Progenitor cell of endocrine pancreas (in vitro differentiated cells): ENCODE results near the gene FANCC. TPM values are rescaled to one million over a fixed set of nuclear protein-coding genes. Genes with fewer than 3 reads are reported as not detected.
"Not testable (repeated sequence)": the region's sequence is repeated elsewhere in the genome, so short reads cannot be mapped to it uniquely, and the experiment has no call there.

Experiments
- DNase-seq: peaks from one replicate; pipeline ENCODE4 v3.0.0; 2021; ENCODE audit warnings: low spot score; ENCODE audit not compliant: unreplicated experiment
- H3K27ac Mint-ChIP-seq: 2 replicates; pipeline ENCODE4 v1.8.0; 2021; ENCODE audit warnings: mild to moderate bottlenecking, moderate library complexity, mixed read lengths
- H3K27me3 Mint-ChIP-seq: 2 replicates; pipeline ENCODE4 v1.8.0; 2021; ENCODE audit warnings: mixed read lengths
- H3K36me3 Mint-ChIP-seq: 2 replicates; pipeline ENCODE4 v1.8.0; 2022; ENCODE audit warnings: mixed read lengths; ENCODE audit not compliant: insufficient read depth
- H3K4me1 Mint-ChIP-seq: 2 replicates; pipeline ENCODE4 v1.8.0; 2021; ENCODE audit warnings: low read depth, mixed read lengths
- H3K4me3 Mint-ChIP-seq: 2 replicates; pipeline ENCODE4 v1.8.0; 2021; ENCODE audit warnings: low read depth, mild to moderate bottlenecking, moderate library complexity, mixed read lengths
- H3K9me3 Mint-ChIP-seq: 2 replicates; pipeline ENCODE4 v1.8.0; 2021; ENCODE audit warnings: low read depth, mixed read lengths
- total RNA-seq: library from RNA; stranded (reverse); gene quantifications from 2 replicates; pipeline ENCODE4 v1.2.1, GENCODE V29; 2021
- TF ChIP-seq, protein P1 (sequence below): fragments of 200-600 bp; sonication (generic); IDR thresholded peaks from one replicate; pipeline ENCODE4 v1.5.0; 2021; ENCODE audit warnings: antibody characterized with exemption, mild to moderate bottlenecking; ENCODE audit not compliant: unreplicated experiment

The FANCC gene
- total RNA-seq, 1 donor from 2014 or later: 28.9 TPM

DNA sequence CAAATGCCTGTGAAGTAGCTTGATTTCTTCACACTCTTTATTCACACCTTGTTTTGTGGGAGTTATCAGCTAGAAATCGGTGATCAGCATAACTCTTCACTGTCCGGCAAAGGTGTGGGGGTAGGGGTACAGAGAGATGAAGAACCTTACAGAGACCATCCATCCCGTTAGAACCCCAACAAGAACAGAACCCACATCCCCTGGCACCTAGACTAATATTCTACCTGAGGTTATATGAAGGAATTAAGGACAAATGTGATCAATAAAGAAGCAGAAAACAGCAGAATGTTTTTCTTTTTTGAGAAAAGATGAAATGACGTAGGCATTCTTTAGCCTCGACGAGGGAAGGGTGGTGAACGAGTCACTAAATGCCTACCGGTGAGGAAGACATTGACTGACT is 44.7 kb downstream of the FANCC start:
- H3K36me3 Mint-ChIP-seq: peaks cover 5% of the 10 kb centered on the region
- peaks cover 28% of the 10 kb centered on the region for H3K4me1 Mint-ChIP-seq
- no peak overlapping the region for H3K4me3 Mint-ChIP-seq
- TF ChIP-seq, protein P1, sequence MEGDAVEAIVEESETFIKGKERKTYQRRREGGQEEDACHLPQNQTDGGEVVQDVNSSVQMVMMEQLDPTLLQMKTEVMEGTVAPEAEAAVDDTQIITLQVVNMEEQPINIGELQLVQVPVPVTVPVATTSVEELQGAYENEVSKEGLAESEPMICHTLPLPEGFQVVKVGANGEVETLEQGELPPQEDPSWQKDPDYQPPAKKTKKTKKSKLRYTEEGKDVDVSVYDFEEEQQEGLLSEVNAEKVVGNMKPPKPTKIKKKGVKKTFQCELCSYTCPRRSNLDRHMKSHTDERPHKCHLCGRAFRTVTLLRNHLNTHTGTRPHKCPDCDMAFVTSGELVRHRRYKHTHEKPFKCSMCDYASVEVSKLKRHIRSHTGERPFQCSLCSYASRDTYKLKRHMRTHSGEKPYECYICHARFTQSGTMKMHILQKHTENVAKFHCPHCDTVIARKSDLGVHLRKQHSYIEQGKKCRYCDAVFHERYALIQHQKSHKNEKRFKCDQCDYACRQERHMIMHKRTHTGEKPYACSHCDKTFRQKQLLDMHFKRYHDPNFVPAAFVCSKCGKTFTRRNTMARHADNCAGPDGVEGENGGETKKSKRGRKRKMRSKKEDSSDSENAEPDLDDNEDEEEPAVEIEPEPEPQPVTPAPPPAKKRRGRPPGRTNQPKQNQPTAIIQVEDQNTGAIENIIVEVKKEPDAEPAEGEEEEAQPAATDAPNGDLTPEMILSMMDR: no peak
- no peak overlapping the region for H3K27ac Mint-ChIP-seq
- peaks cover 3% of the 10 kb centered on the region for H3K9me3 Mint-ChIP-seq
- DNase-seq: no peak
- H3K27me3 Mint-ChIP-seq: no peaks in the 10 kb centered on the region

DNA sequence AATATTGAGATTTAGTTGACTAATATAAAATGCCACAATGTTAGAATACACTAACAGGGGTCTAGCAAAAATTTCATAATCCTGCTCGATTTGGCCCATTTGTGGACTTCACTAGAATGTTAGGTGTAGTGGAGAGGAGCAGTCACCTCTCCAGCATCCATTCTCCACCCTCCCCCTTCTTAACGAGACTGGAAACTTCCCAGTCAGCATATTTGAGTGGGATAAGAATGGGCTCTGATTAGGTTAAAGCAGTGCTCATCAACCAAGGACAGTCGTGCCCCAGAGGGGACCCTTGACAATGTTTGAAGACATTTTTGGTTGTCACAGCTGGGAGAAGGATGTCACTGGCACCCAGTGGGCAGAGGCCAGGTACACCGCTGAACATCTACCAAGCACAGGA is 46.7 kb downstream of the FANCC start:
- no peaks in the 10 kb centered on the region for H3K27me3 Mint-ChIP-seq
- peak overlapping the region; percentile 92 for H3K27ac Mint-ChIP-seq

DNA sequence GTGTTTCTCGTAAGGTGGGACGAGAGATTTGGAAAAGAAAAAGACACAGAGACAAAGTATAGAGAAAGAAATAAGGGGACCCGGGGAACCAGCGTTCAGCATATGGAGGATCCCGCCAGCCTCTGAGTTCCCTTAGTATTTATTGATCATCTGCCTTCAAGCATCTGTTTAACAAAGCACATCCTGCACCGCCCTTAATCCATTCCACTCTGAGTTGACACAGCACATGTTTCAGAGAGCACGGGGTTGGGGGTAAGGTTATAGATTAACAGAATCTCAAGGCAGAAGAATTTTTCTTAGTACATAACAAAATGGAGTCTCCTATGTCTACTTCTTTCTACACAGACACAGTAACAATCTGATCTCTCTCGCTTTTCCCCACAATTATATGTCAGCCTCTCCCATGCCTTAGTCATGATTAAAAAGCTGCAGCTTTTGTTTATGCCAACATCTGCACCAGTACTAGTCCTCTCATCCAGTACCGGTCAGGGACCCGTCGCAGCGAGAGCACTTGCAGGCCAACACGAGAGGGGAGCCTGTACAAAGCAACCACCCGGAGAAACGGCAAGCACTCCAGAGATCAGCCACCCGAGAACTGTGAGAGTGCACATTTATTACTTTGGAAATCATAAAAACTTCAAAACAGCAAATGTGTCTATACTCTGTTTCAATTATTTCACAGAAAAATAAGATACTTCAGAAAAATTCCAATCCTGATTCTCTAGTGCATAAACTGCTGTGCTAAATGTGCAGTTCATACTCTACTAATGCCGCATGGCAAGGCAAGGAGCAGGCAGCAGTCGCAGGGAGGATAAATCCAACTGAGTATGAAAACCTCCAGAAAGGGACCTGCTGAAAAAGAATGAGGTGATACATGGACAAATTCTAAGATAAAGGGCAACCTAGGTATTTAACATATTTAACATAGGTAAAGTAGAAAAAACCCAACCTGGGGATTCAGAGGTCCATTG is 47.4 kb downstream of the FANCC start:
- Mint-ChIP-seq H3K4me1 (peaks cover 46% of the 10 kb centered on the region), H3K27ac (peak overlapping the region; percentile 98), H3K4me3 (peak overlapping the region; percentile 59)
- peak; percentile 24 for DNase-seq
- not testable (repeated sequence) for H3K9me3 Mint-ChIP-seq, H3K36me3 Mint-ChIP-seq, H3K27me3 Mint-ChIP-seq

More for the DNA sequence above, 46.7 kb downstream of the FANCC start:
- TF ChIP-seq, protein P1: no peak
- peaks cover 3% of the 10 kb centered on the region for H3K9me3 Mint-ChIP-seq
- H3K4me1 Mint-ChIP-seq: peaks cover 39% of the 10 kb centered on the region
- H3K4me3 Mint-ChIP-seq: no peak overlapping the region
- no peak for DNase-seq
- peaks cover 5% of the 10 kb centered on the region for H3K36me3 Mint-ChIP-seq

DNA sequence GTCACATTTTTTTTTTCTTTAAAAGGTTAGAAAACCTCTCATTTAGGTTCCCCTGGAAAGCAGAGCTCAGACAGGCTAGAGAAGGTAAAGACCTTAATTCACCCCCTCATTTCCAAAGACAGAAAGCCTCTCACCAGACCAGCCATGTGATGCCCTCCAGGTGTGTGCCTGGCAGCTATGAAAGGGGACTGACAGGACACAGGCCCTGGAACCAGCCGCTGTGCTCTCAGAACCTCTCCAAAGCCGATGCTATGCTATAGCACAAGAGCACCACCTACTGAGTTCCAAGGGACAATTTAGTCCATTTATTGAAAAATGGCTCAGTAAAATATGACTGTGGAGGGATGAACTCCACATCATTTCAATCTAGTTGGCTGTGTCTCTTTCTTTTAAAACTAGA is 48.8 kb downstream of the FANCC start:
- Mint-ChIP-seq H3K4me1 (peaks cover 57% of the 10 kb centered on the region), H3K9me3 (peaks cover 3% of the 10 kb centered on the region), H3K27ac (peak overlapping the region; percentile 85), H3K4me3 (no peak overlapping the region), H3K27me3 (no peaks in the 10 kb centered on the region), H3K36me3 (peaks cover 3% of the 10 kb centered on the region)
- TF ChIP-seq, protein P1: peak; percentile 42
- DNase-seq: no peak

DNA sequence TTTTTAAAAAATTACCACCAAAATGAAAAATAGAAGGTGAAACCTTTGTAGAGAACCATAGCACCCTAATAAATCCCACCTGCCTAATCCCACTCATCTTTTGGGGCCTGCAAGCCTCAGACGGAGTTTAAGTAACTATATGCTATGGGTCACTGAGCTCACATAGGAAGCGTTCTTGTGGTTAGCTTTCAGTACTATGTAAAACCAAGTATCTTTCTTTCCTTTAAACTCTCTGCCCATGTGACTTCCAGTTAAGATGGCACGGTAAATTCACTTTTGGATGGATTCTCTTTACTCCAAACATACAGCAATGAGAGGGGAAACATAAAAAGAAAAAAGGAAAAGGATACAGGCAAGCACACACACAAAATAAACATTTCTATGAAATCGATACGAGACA is 50.9 kb downstream of the FANCC start:
- peaks cover 57% of the 10 kb centered on the region for H3K4me1 Mint-ChIP-seq
- H3K36me3 Mint-ChIP-seq: peaks cover 3% of the 10 kb centered on the region
- peaks cover 3% of the 10 kb centered on the region for H3K9me3 Mint-ChIP-seq
- TF ChIP-seq, protein P1: no peak
- no peaks in the 10 kb centered on the region for H3K27me3 Mint-ChIP-seq
- H3K27ac Mint-ChIP-seq: peak overlapping the region; percentile 67
- DNase-seq: no peak
- H3K4me3 Mint-ChIP-seq: no peak overlapping the region
